HG02870 (cell line): ENCODE results near the gene PACRG.

ENCODE experiments used
- ATAC-seq: cut with Tn5 transposase; IDR thresholded peaks from one replicate; pipeline ENCODE4 v1.9.1; 2021; ENCODE audit warnings: mild to moderate bottlenecking, moderate library complexity; ENCODE audit not compliant: unreplicated experiment

PACRG gene

DNA sequence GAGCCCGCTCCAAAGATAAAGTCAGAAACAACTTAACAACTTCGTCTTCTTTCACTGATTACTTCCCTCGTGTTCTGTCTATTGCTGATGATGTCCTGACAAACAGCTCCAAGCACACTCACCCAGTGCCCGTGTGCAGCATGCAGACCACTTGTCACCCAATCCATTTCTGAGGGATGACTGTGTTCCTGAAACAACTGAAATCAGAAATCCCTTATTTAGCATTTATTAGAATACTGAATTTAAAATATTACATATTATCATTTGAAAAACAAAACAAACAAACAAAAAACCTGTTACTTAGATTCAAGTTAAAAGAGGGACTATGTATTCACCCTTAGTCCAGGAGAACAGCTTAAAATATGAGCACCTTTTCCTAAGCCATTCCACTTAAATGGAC lies 463.0 kb downstream of the PACRG start:
- ATAC-seq: no peak

- no peak for ATAC-seq
Observed at GRCh38 chr6:163191704-163192537, 464.1 kb downstream of the PACRG start.

- ATAC-seq: no peak
Observed at GRCh38 chr6:163192591-163192990, 464.8 kb downstream of the PACRG start.

- no peak for ATAC-seq
Observed at GRCh38 chr6:163193326-163193725, 465.6 kb downstream of the PACRG start.

- no peak for ATAC-seq
Observed at GRCh38 chr6:163195721-163196691, 468.2 kb downstream of the PACRG start.

GRCh38 chr6:163197839-163198238 lies 470.1 kb downstream of the PACRG start:
- ATAC-seq: no peak

DNA sequence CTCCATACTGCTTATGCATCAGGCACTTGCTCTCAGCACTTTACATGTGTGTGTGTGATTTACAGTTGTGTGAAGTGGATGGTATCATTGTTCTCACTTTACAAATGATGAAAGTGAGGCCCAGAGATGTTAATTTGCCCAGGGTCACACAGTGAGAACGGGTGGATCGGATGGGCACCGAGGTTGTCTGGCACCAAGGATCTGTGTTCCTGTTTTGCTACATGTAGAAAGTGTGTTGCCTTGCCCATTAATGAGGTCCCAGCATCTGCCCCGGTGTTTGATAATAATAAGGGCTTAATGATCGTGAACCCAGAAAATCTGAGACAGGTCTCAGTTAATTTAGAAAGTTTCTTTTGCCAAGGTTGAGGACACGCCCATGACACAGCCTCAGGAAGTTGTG lies 470.6 kb downstream of the PACRG start:
- no peak for ATAC-seq

GRCh38 chr6:163199371-163199770 lies 471.6 kb downstream of the PACRG start:
- no peak for ATAC-seq

GRCh38 chr6:163200289-163200688 lies 472.5 kb downstream of the PACRG start:
- ATAC-seq: no peak

GRCh38 chr6:163200694-163201093 lies 472.9 kb downstream of the PACRG start:
- no peak for ATAC-seq

- ATAC-seq: no peak
Observed at GRCh38 chr6:163201855-163202254, 474.1 kb downstream of the PACRG start.

- ATAC-seq: no peak
Observed at GRCh38 chr6:163206196-163206595, 478.4 kb downstream of the PACRG start.

- ATAC-seq: no peak
Observed at GRCh38 chr6:163207431-163208383, 479.9 kb downstream of the PACRG start.

GRCh38 chr6:163209005-163209404 lies 481.2 kb downstream of the PACRG start:
- ATAC-seq: no peak

- no peak for ATAC-seq
Observed at GRCh38 chr6:163212123-163212522, 484.3 kb downstream of the PACRG start.

- no peak for ATAC-seq
Observed at GRCh38 chr6:163214259-163214658, 486.5 kb downstream of the PACRG start.

GRCh38 chr6:163218361-163218894 lies 490.7 kb downstream of the PACRG start:
- ATAC-seq: no peak

- no peak for ATAC-seq
Observed at GRCh38 chr6:163226181-163226835, 498.5 kb downstream of the PACRG start.

GRCh38 chr6:163226836-163227485 lies 499.2 kb downstream of the PACRG start:
- no peak for ATAC-seq
